HAP-1 (cell line): ENCODE measurements around the gene GREB1.

Experiments
- DNase-seq, 2 experiments: peaks; one replicate each; pipeline ENCODE4 v3.0.0-alpha.2; 2016 to 2020; ENCODE audit warnings: low spot score in 2 of 2
- H3K27me3 ChIP-seq: fragments of 250-450 bp; sonication (Bioruptor Pico); 2 replicates; pipeline ENCODE4 v1.5.1; 2020; ENCODE audit warnings: low read depth, mild to moderate bottlenecking, moderate library complexity
- H3K36me3 ChIP-seq: fragments of 250-450 bp; sonication (Bioruptor Pico); replicated peaks from 2 replicates; pipeline ENCODE4 v1.5.1; 2020; ENCODE audit warnings: mild to moderate bottlenecking
- H3K4me1 ChIP-seq: fragments of 250-450 bp; sonication (Bioruptor Pico); 2 replicates; pipeline ENCODE4 v1.5.1; 2020; ENCODE audit warnings: mild to moderate bottlenecking
- H3K4me3 ChIP-seq: fragments of 250-450 bp; sonication (Bioruptor Pico); 2 replicates; pipeline ENCODE4 v1.5.1; 2020; ENCODE audit warnings: mild to moderate bottlenecking, moderate library complexity
- H3K9me3 ChIP-seq: fragments of 250-450 bp; sonication (Bioruptor Pico); 2 replicates; pipeline ENCODE4 v1.5.1; 2020; ENCODE audit warnings: mild to moderate bottlenecking, moderate library complexity
- in situ Hi-C: fragments of 300-500 bp; cut with MboI; formaldehyde crosslinking; loops from 3 replicates; pipeline ENCODE4 v1.14.3; 2020; ENCODE audit warnings: low sequenced_read_pairs, inconsistent platforms, mixed read lengths

GREB1 gene

GRCh38 chr2:11588228-11589110, 54.6 kb downstream of the GREB1 start:
- no peak for DNase-seq
- Histone ChIP-seq H3K9me3 (no peaks in the 10 kb centered on the region), H3K4me3 (no peak overlapping the region), H3K4me1 (no peaks in the 10 kb centered on the region), H3K27me3 (peaks cover 2% of the 10 kb centered on the region; the same call in 1 of the 2 replicates), H3K36me3 (no peaks in the 10 kb centered on the region)
- in situ Hi-C loops = loop anchor here (10.0 to 25.0 kb wide), 2 partner anchors 454 to 751 kb away; a partner anchor contains a TSS

GRCh38 chr2:11589316-11589940, 55.6 kb downstream of the GREB1 start:
- in situ Hi-C loops = loop anchor here (10.0 to 25.0 kb wide), 2 partner anchors 455 to 752 kb away; a partner anchor contains a TSS
- Histone ChIP-seq H3K9me3 (no peaks in the 10 kb centered on the region), H3K27me3 (peaks cover 2% of the 10 kb centered on the region; the same call in 1 of the 2 replicates), H3K4me3 (no peak overlapping the region), H3K36me3 (no peaks in the 10 kb centered on the region), H3K4me1 (no peaks in the 10 kb centered on the region)
- DNase-seq = no peak

GRCh38 chr2:11590193-11590592, 56.3 kb downstream of the GREB1 start:
- in situ Hi-C loops = loop anchor here (25.0 kb wide), 1 partner anchor 753 kb away; no protein-coding TSS in a partner anchor
- Histone ChIP-seq H3K27me3 (no peaks in the 10 kb centered on the region), H3K4me1 (no peaks in the 10 kb centered on the region), H3K9me3 (no peaks in the 10 kb centered on the region), H3K36me3 (no peaks in the 10 kb centered on the region), H3K4me3 (no peak overlapping the region)
- DNase-seq = no peak

- no peaks in the 10 kb centered on the region for H3K4me1 ChIP-seq
- H3K4me3 ChIP-seq = no peak overlapping the region
- in situ Hi-C loops = loop anchor here (25.0 kb wide), 1 partner anchor 754 kb away; no protein-coding TSS in a partner anchor
- no peaks in the 10 kb centered on the region for H3K36me3 ChIP-seq
- no peaks in the 10 kb centered on the region for H3K27me3 ChIP-seq
- H3K9me3 ChIP-seq = no peaks in the 10 kb centered on the region
- DNase-seq = no peak
Measured at GRCh38 chr2:11591091-11591490, 57.2 kb downstream of the GREB1 start.

GRCh38 chr2:11592671-11593574, 59.1 kb downstream of the GREB1 start:
- H3K4me1 ChIP-seq = no peaks in the 10 kb centered on the region
- no peaks in the 10 kb centered on the region for H3K36me3 ChIP-seq
- no peak overlapping the region for H3K4me3 ChIP-seq
- H3K9me3 ChIP-seq = no peaks in the 10 kb centered on the region
- no peaks in the 10 kb centered on the region for H3K27me3 ChIP-seq
- in situ Hi-C loops = loop anchor here (25.0 kb wide), 1 partner anchor 756 kb away; no protein-coding TSS in a partner anchor
- no peak for DNase-seq

- DNase-seq = no peak
- H3K4me3 ChIP-seq = no peak overlapping the region
- no peaks in the 10 kb centered on the region for H3K9me3 ChIP-seq
- H3K27me3 ChIP-seq = no peaks in the 10 kb centered on the region
- in situ Hi-C loops = loop anchor here (25.0 kb wide), 1 partner anchor 760 kb away; no protein-coding TSS in a partner anchor
- H3K4me1 ChIP-seq = no peaks in the 10 kb centered on the region
- no peaks in the 10 kb centered on the region for H3K36me3 ChIP-seq
Measured at GRCh38 chr2:11596801-11597200, 63.0 kb downstream of the GREB1 start.

GRCh38 chr2:11597538-11598225, 63.8 kb downstream of the GREB1 start:
- Histone ChIP-seq H3K36me3 (no peaks in the 10 kb centered on the region), H3K27me3 (no peaks in the 10 kb centered on the region), H3K9me3 (no peaks in the 10 kb centered on the region), H3K4me3 (no peak overlapping the region), H3K4me1 (no peaks in the 10 kb centered on the region)
- no peak for DNase-seq
- in situ Hi-C loops = loop anchor here (25.0 kb wide), 1 partner anchor 760 kb away; no protein-coding TSS in a partner anchor

- in situ Hi-C loops = loop anchor here (25.0 kb wide), 1 partner anchor 761 kb away; no protein-coding TSS in a partner anchor
Measured at GRCh38 chr2:11598228-11598731, 64.4 kb downstream of the GREB1 start.

GRCh38 chr2:11602563-11603204, 68.8 kb downstream of the GREB1 start:
- H3K27me3 ChIP-seq = no peaks in the 10 kb centered on the region
- no peaks in the 10 kb centered on the region for H3K36me3 ChIP-seq
- H3K4me3 ChIP-seq = no peak overlapping the region
- DNase-seq = no peak
- in situ Hi-C loops = no loop called here
- no peaks in the 10 kb centered on the region for H3K4me1 ChIP-seq
- no peaks in the 10 kb centered on the region for H3K9me3 ChIP-seq

More at GRCh38 chr2:11598228-11598731, 64.4 kb downstream of the GREB1 start:
- Histone ChIP-seq H3K9me3 (no peaks in the 10 kb centered on the region), H3K4me1 (no peaks in the 10 kb centered on the region), H3K4me3 (no peak overlapping the region), H3K36me3 (no peaks in the 10 kb centered on the region), H3K27me3 (no peaks in the 10 kb centered on the region)
- DNase-seq = no peak

GRCh38 chr2:11610624-11611242, 76.9 kb downstream of the GREB1 start:
- Histone ChIP-seq H3K27me3 (no peaks in the 10 kb centered on the region), H3K36me3 (no peaks in the 10 kb centered on the region), H3K4me3 (no peak overlapping the region), H3K9me3 (no peaks in the 10 kb centered on the region), H3K4me1 (no peaks in the 10 kb centered on the region)
- in situ Hi-C loops = no loop called here
- no peak for DNase-seq

- Histone ChIP-seq H3K27me3 (no peaks in the 10 kb centered on the region), H3K36me3 (no peaks in the 10 kb centered on the region), H3K4me1 (no peaks in the 10 kb centered on the region), H3K4me3 (no peak overlapping the region), H3K9me3 (no peaks in the 10 kb centered on the region)
- in situ Hi-C loops = no loop called here
- no peak for DNase-seq
Measured at GRCh38 chr2:11611251-11611650, 77.4 kb downstream of the GREB1 start.
